WI38 (cell line): ENCODE data around the gene PRKD1.
"Not testable (repeated sequence)": the region's sequence is repeated elsewhere in the genome, so short reads cannot be mapped to it uniquely, and the experiment has no call there.

Source experiments
- H3K4me3 ChIP-seq: 2 replicates; pipeline ENCODE4 v1.5.1; 2011; ENCODE audit warnings: low read depth, mild to moderate bottlenecking, control low read depth, low read length
- TF ChIP-seq, protein P1 (sequence below): IDR thresholded peaks from 2 replicates; pipeline ENCODE4 v1.5.1; 2012; ENCODE audit warnings: low read depth, mild to moderate bottlenecking, control low read depth, low read length

The PRKD1 gene

DNA sequence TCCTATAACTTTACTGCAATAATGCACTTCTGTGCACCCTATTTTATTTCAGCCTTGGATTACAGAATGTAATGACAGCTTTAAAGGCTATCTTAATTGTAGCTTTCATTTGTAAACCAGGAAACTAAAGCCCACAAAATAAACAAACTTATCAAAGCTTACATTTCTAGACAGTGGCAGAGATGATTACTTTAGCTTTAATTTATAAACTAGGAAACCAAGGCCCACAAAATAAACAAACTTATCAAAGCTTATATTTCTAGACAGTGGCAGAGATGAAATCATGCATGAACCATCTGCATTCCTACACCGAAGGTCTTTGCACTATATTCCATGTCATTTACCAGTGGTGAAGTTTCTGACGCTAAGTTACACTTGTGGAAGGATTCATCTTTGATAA lies 74.4 kb downstream of the PRKD1 start:
- TF ChIP-seq, protein P1, sequence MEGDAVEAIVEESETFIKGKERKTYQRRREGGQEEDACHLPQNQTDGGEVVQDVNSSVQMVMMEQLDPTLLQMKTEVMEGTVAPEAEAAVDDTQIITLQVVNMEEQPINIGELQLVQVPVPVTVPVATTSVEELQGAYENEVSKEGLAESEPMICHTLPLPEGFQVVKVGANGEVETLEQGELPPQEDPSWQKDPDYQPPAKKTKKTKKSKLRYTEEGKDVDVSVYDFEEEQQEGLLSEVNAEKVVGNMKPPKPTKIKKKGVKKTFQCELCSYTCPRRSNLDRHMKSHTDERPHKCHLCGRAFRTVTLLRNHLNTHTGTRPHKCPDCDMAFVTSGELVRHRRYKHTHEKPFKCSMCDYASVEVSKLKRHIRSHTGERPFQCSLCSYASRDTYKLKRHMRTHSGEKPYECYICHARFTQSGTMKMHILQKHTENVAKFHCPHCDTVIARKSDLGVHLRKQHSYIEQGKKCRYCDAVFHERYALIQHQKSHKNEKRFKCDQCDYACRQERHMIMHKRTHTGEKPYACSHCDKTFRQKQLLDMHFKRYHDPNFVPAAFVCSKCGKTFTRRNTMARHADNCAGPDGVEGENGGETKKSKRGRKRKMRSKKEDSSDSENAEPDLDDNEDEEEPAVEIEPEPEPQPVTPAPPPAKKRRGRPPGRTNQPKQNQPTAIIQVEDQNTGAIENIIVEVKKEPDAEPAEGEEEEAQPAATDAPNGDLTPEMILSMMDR, result no peak

DNA sequence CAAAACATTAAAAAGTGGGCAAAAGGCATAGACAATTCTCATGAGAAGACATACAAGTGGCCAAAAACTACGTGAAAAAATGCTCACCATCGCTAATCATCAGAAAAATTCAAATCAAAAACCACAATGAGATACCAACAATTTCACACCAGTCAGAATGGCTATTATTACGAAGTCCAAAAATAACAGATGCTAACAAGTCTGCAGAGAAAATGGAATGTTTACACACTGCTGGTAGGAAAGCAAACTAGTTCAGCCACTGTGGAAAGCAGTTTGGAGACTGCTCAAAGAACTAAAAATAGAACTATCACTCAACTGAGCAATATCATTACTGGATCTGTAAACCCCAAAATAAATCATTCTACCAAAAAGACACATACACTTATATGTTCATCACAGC lies 76.2 kb downstream of the PRKD1 start:
- TF ChIP-seq, protein P1, result no peak
- no peak overlapping the region for H3K4me3 ChIP-seq

More for the DNA sequence above, 74.4 kb downstream of the PRKD1 start:
- no peak overlapping the region for H3K4me3 ChIP-seq

DNA sequence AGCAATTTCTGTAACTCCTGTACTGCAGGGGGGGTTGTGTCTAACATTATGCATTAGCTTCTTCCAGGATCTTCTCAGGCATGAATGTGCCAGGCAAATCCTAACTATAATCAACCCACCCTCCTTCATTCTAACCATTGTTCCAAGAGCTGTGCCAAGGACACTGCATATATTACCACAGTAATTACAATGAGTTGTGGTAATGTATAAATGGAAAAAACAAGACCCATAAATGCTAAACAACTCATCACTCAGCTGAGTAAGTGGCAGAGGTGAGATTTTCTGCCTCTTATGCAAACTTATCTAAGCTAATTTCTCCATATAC lies 80.6 kb downstream of the PRKD1 start:
- TF ChIP-seq, protein P1, result no peak

DNA sequence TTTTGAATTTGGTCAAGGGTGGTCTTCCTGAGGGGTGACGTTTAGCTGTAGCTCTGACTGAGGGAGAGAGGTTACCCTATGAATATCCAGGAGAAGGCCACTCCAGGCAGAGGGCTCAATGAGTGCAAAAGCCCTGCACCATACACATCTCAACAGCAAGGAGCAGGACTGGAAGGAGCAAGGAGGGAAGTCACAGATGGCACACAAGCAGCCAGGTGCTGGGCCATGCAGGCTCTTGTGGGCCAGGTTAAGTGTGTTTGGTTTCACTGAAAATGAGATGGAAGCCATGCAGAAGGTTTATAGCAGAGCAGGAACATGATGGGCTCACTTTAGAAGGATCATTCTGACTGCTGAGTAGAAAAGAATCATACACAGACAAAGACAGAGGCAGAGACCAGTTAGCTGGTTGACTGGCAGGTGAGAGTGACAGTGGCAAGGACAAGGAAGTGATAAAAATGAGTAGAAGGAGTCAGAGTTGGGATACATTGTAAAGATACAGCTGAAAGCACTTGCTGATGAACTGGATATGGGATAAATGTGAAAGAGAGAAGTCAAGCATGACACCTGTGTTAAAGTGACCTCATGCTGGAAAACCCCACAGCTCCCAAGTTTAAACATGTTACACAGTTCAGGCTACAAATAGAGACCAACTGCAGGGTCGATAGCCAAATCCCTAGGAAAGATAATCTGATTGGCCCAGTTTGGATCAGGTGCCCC lies 81.2 kb downstream of the PRKD1 start:
- TF ChIP-seq, protein P1, result no peak
- no peak overlapping the region for H3K4me3 ChIP-seq

More for the DNA sequence above, 80.6 kb downstream of the PRKD1 start:
- H3K4me3 ChIP-seq, result no peak overlapping the region

DNA sequence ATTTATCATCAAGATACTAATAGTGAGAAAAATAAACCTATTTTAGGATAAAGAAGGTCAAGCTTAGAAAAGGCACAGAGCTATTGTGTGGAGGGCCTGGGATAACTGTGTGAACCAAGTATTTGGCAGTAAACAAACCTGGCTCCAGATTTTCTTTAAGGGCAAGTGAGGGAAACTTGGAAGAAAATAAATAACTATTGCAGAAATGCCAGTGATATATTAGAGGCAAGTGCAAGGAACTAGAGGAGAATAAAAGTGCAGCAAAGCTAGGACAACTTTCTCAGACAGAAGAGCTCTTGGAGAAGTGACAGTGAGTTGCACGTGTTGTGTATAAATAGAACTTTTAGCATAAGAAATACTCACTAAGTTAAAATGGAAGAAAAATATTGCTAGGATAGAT lies 83.7 kb downstream of the PRKD1 start:
- H3K4me3 ChIP-seq, result no peak overlapping the region
- TF ChIP-seq, protein P1, result no peak

DNA sequence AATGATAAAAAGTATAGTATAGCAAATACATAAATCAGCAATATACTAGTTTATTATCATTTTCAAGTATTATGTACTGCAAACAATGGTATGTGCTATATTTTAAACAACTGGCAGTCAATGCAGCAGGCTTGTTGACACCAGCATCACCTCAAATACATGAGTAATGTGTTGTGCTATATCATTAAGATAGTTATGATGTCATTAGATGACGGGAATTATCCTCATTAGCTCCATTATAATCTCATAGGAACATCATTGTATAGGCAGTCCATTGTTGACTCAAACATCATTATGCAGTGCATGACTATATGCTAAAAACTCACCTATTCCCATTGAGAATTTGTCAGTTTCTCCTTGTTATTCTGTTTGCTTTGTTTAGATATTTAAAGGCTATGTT lies 85.4 kb downstream of the PRKD1 start:
- no peak overlapping the region for H3K4me3 ChIP-seq
- TF ChIP-seq, protein P1, result no peak

DNA sequence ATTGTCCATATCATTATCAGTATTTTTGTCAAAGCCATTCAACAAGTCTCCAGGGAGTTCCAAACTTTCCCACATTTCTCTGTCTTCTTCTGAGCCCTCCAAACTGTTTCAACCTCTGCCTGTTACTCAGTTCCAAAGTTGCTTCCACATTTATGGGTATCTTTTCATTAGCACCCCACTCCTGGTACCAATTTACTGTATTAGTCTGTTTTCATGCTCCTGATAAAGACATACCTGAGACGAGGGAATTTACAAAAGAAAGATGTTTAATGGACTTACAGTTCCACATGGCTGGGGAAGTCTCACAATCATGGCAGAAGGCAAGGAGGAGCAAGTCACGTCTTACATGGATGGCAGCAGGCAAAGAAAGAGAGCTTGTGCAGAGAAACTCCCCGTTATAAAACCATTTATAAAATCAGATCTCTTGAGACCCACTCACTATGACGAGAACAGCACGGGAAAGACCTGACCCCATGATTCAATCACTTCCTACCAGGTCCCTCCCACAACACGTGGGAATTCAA lies 87.2 kb downstream of the PRKD1 start:
- H3K4me3 ChIP-seq, result not testable (repeated sequence)

DNA sequence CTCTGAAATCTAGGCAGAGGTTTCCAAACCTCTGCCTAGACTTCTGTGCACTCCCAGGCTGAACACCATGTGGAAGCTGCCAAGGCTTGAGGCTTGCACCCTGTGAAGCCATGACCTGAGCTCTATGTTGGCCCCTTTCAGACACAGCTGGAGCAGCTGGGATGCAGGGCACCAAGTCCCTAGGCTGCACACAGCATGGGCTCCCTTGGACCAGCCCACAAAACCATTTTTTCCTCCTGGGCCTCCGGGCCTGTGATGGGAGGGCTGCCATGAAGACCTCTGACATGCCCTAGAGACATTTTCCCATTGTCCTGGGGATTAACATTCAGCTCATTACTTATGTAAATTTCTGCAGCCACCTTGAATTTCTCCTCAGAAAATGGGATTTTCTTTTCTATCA lies 88.0 kb downstream of the PRKD1 start:
- not testable (repeated sequence) for H3K4me3 ChIP-seq
